A549 (cell line): ENCODE measurements around the gene PRICKLE1. TPM values are rescaled to one million over a fixed set of nuclear protein-coding genes. Genes with fewer than 3 reads are reported as not detected.

Experiments used
- ATAC-seq, 2 experiments: fragments of 200-7000 bp in 1 of 2; fragments of >200 bp in 1 of 2; cut with Nextera tagmentation in 1 of 2; cut with Tn5 transposase in 1 of 2; 3 replicates each; pipeline versions ENCODE4 v1.8.0 to v1.9.1; 2018 to 2020; ENCODE audit warnings: mild to moderate bottlenecking in 1 of 2, moderate library complexity in 1 of 2
- CTCF ChIA-PET: fragments of 300-600 bp; sonication (Branson Sonifier 250); formaldehyde crosslinking; extraction: SDS; loops from one replicate; lab custom pipeline; 2021; ENCODE audit warnings: antibody characterized with exemption, inconsistent platforms; lab: Yijun Ruan, JAX
- POLR2A ChIA-PET: fragments of 350-600 bp; formaldehyde crosslinking; extraction: SDS; loops from one replicate; lab custom pipeline; 2021; ENCODE audit warnings: antibody characterized with exemption, inconsistent platforms; lab: Yijun Ruan, JAX
- DNase-seq, 2 experiments: peaks; one replicate each; pipeline versions ENCODE4 v3.0.0 to v3.0.0-alpha.2; 2011 to 2016; ENCODE audit warnings: low read depth in 1 of 2, low spot score in 1 of 2
- FAIRE-seq: peaks from 2 replicates; lab custom pipeline; 2011; peaks lifted over from hg19 to GRCh38; lab: Jason Lieb, UNC
- H3K27ac ChIP-seq, 2 experiments: fragments of >200 bp; sonication (Bioruptor Twin); formaldehyde crosslinking; 3 replicates each; pipeline ENCODE4 v1.5.1; 2016 to 2017
- H3K4me1 ChIP-seq: fragments of >200 bp; sonication (Bioruptor Twin); formaldehyde crosslinking; 3 replicates; pipeline ENCODE4 v1.6.1; 2016
- H3K4me2 ChIP-seq: fragments of >200 bp; sonication (Bioruptor Twin); formaldehyde crosslinking; 3 replicates; pipeline ENCODE4 v1.6.1; 2016
- H3K4me3 ChIP-seq: fragments of >200 bp; sonication (Bioruptor Twin); formaldehyde crosslinking; 3 replicates; pipeline ENCODE4 v1.5.1; 2016
- H3K9me3 ChIP-seq: fragments of >200 bp; sonication (Bioruptor Twin); formaldehyde crosslinking; 3 replicates; pipeline ENCODE4 v1.6.1; 2016
- BHLHE40 ChIP-seq: IDR thresholded peaks from 2 replicates; pipeline ENCODE4 v1.6.1; 2012; ENCODE audit warnings: low read depth, low read length, inconsistent platforms
- CHD2 ChIP-seq: fragments of 150-350 bp; IDR thresholded peaks from 2 replicates; pipeline ENCODE4 v1.6.1; 2014; ENCODE audit warnings: low read length; ENCODE audit not compliant: partially characterized antibody
- E2F6 ChIP-seq: IDR thresholded peaks from 2 replicates; pipeline ENCODE4 v1.6.1; 2012; ENCODE audit warnings: low read depth, borderline replicate concordance
- EHF ChIP-seq: fragments of 250-450 bp; sonication (Bioruptor Pico); IDR thresholded peaks from 2 replicates; pipeline ENCODE4 v1.5.0; 2020; ENCODE audit warnings: mild to moderate bottlenecking
- ELK1 ChIP-seq: fragments of 150-350 bp; IDR thresholded peaks from 2 replicates; pipeline ENCODE4 v1.6.1; 2014; ENCODE audit warnings: low read depth, mild to moderate bottlenecking, low read length
- FOSL2 ChIP-seq, 2 experiments: fragments of 450-650 bp in 1 of 2; fragments of >200 bp in 1 of 2; sonication (Bioruptor Twin) in 1 of 2; formaldehyde crosslinking; IDR thresholded peaks; 2 replicates each; pipeline versions ENCODE4 v1.5.0 to v1.6.1; 2016 to 2020; ENCODE audit warnings: mild to moderate bottlenecking in 1 of 2, moderate library complexity in 1 of 2
- HOXA7 ChIP-seq: fragments of 250-450 bp; sonication (Bioruptor Pico); IDR thresholded peaks from 2 replicates; pipeline ENCODE4 v1.5.0; 2020; ENCODE audit warnings: mild to moderate bottlenecking, moderate library complexity
- JUNB ChIP-seq: fragments of >200 bp; sonication (Bioruptor Twin); formaldehyde crosslinking; IDR thresholded peaks from 2 replicates; pipeline ENCODE4 v1.6.1; 2016
- KDM1A ChIP-seq: fragments of 200-600 bp; sonication (generic); IDR thresholded peaks from 2 replicates; pipeline ENCODE4 v1.6.1; 2016; ENCODE audit warnings: low read depth, mild to moderate bottlenecking
- KDM5A ChIP-seq: fragments of 200-600 bp; sonication (generic); IDR thresholded peaks from 2 replicates; pipeline ENCODE4 v1.6.1; 2016; ENCODE audit warnings: antibody characterized with exemption, mild to moderate bottlenecking
- MAZ ChIP-seq: fragments of 150-350 bp; IDR thresholded peaks from 2 replicates; pipeline ENCODE4 v1.6.1; 2014; ENCODE audit warnings: antibody characterized with exemption, low read depth, low read length, borderline replicate concordance
- MYC ChIP-seq: IDR thresholded peaks from 2 replicates; pipeline ENCODE4 v1.6.1; 2012; ENCODE audit warnings: mild to moderate bottlenecking, inconsistent platforms, low read length, improper control_type of control experiment, borderline replicate concordance
- NR3C1 ChIP-seq: fragments of >200 bp; sonication (Bioruptor Twin); formaldehyde crosslinking; IDR thresholded peaks from 3 replicates; pipeline ENCODE4 v1.6.1; 2017
- PHF8 ChIP-seq: fragments of 200-600 bp; sonication (generic); IDR thresholded peaks from 2 replicates; pipeline ENCODE4 v1.6.1; 2016; ENCODE audit warnings: low read depth, mild to moderate bottlenecking, antibody characterized with exemption, moderate library complexity, borderline replicate concordance
- RFX5 ChIP-seq: fragments of 450-650 bp; IDR thresholded peaks from 2 replicates; pipeline ENCODE4 v1.7.1; 2014; ENCODE audit warnings: antibody characterized with exemption, mild to moderate bottlenecking, moderate library complexity
- ZC3H11A ChIP-seq: fragments of 450-650 bp; IDR thresholded peaks from 2 replicates; pipeline ENCODE4 v1.6.1; 2014; ENCODE audit warnings: antibody characterized with exemption, mild to moderate bottlenecking
- ZNF302 ChIP-seq: fragments of 250-450 bp; sonication (Bioruptor Pico); IDR thresholded peaks from 2 replicates; pipeline ENCODE4 v1.9.0; 2021; ENCODE audit warnings: inconsistent platforms, mild to moderate bottlenecking, moderate library complexity
- whole genome bisulfite sequencing: methylation state at CpG from one replicate; pipeline ENCODE4 v1.1.6; 2017; ENCODE audit errors: missing lambda C conversion rate; 5-methylcytosine and 5-hydroxymethylcytosine counted together
- polyA plus RNA-seq, 4 experiments: library from polyadenylated mRNA; depleted of rRNA in 3 of 4; stranded (reverse); fragments of >200 nt; fragmentation: RNase III in 1 of 4; extraction: RNeasy Plus Mini Kit Qiagen cat#74134 plus additional on column Dnase treatment in 1 of 4; gene quantifications; 2 replicates in 3 of 4; 3 replicates in 1 of 4; pipeline ENCODE4 v1.2.3, GENCODE V29; 2011 to 2017
- TF ChIP-seq, protein P1 (sequence below): fragments of 200-600 bp; sonication (generic); IDR thresholded peaks from 2 replicates; pipeline ENCODE4 v1.6.1; 2016; ENCODE audit warnings: antibody characterized with exemption, mild to moderate bottlenecking, moderate library complexity

Gene PRICKLE1
- polyA plus RNA-seq, 2 of the 4 experiments (the other 2 are of a cell fraction): 1.5 to 1.8 TPM

- ChIA-PET CTCF (interaction anchor here (1.0 kb wide), 1 partner anchor 24 kb away, joined by 4 read pairs; no protein-coding TSS in a partner anchor), POLR2A (no interaction called here)
- Histone ChIP-seq H3K4me2 (no peak overlapping the region), H3K27ac (no peak overlapping the region), H3K9me3 (no peaks in the 10 kb centered on the region), H3K4me3 (no peak overlapping the region), H3K4me1 (no peaks in the 10 kb centered on the region)
- WGBS: 82% methylated on average over 12 of the region's 12 CpGs
- TF ChIP-seq HOXA7: no peak
- no peak for FAIRE-seq
- no peak for DNase-seq
- no peak for ATAC-seq
Observed at GRCh38 chr12:42459336-42459847, 130.2 kb downstream of the PRICKLE1 start.

DNA sequence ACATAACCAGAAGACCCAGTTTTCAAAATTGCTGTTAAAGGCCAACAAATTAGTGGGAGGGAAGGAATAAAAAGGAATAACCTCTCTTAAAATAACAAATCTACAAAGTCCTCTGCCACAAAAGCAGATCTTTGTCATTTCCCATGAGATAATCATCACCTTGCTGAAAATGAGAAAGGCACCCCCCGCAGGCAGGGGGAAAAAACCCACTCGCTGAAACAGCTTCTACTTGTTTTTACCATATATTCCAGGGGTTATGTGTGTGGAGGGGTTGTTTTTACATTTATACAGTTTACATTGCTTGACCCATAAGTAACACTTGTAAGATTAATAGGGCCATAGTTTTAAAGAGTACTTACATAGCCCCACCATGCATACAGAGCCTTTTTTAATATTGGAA lies 131.0 kb downstream of the PRICKLE1 start:
- WGBS: 91% methylated on average over 2 of the region's 2 CpGs
- Histone ChIP-seq H3K9me3 (no peaks in the 10 kb centered on the region), H3K4me3 (no peak overlapping the region), H3K27ac (no peak overlapping the region), H3K4me2 (no peak overlapping the region), H3K4me1 (no peaks in the 10 kb centered on the region)
- POLR2A ChIA-PET: no interaction called here
- FAIRE-seq (no peak), DNase-seq (no peak), ATAC-seq (no peak)
- CTCF ChIA-PET: no interaction called here
- TF ChIP-seq EHF (CRISPR knock-in tag) (no peak), HOXA7 (no peak), MAZ (no peak), BHLHE40 (no peak), KDM1A (no peak)

DNA sequence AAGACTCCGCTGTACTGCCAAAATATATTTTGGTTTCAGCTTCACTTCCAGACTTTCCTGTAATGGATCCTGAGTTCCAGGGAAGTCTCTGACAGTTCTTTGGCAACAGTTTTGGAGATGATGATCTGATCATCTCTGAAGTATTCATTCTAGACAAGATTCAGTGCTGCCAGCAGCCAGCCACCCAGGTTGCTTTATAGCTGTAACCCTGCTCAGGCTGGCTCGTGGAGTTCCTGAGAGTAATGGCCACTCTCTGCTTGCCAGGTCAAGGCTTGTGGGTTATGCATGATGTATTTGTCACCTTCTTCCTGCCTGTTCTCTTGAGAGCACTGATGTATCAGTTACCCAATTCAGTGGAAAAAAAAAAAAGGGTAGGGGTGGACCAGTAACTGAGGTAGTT lies 139.3 kb downstream of the PRICKLE1 start:
- DNase-seq: no peak
- no peaks in the 10 kb centered on the region for H3K9me3 ChIP-seq
- no peak overlapping the region for H3K4me3 ChIP-seq
- POLR2A ChIA-PET: no interaction called here
- H3K4me2 ChIP-seq: no peak overlapping the region
- H3K4me1 ChIP-seq: no peaks in the 10 kb centered on the region
- no peak for FAIRE-seq
- ATAC-seq: no peak
- CTCF ChIA-PET: interaction anchor here (1.3 to 1.7 kb wide), 2 partner anchors 12 to 33 kb away, joined by 3 read pairs; no protein-coding TSS in a partner anchor
- no peak overlapping the region for H3K27ac ChIP-seq
- no peak for TF ChIP-seq EHF (CRISPR knock-in tag)
- TF ChIP-seq KDM1A: no peak
- no peak for TF ChIP-seq CHD2
- TF ChIP-seq PHF8: no peak
- no peak for TF ChIP-seq BHLHE40
- 100% methylated on average over 2 of the region's 2 CpGs for WGBS

- FAIRE-seq: no peak
- Histone ChIP-seq H3K4me1 (no peaks in the 10 kb centered on the region), H3K9me3 (no peaks in the 10 kb centered on the region), H3K4me3 (no peak overlapping the region), H3K4me2 (no peak overlapping the region), H3K27ac (no peak overlapping the region)
- no peak for DNase-seq
- TF ChIP-seq MYC: no peak
- no peak for TF ChIP-seq JUNB
- no peak for TF ChIP-seq ZC3H11A
- TF ChIP-seq NR3C1: no peak
- TF ChIP-seq RFX5: no peak
- TF ChIP-seq FOSL2 (IDR thresholded peaks at IDR 0.05): no peak
- TF ChIP-seq FOSL2 (CRISPR knock-in tag; IDR thresholded peaks at IDR 0.05): no peak
- TF ChIP-seq MAZ: no peak
- TF ChIP-seq, protein P1, sequence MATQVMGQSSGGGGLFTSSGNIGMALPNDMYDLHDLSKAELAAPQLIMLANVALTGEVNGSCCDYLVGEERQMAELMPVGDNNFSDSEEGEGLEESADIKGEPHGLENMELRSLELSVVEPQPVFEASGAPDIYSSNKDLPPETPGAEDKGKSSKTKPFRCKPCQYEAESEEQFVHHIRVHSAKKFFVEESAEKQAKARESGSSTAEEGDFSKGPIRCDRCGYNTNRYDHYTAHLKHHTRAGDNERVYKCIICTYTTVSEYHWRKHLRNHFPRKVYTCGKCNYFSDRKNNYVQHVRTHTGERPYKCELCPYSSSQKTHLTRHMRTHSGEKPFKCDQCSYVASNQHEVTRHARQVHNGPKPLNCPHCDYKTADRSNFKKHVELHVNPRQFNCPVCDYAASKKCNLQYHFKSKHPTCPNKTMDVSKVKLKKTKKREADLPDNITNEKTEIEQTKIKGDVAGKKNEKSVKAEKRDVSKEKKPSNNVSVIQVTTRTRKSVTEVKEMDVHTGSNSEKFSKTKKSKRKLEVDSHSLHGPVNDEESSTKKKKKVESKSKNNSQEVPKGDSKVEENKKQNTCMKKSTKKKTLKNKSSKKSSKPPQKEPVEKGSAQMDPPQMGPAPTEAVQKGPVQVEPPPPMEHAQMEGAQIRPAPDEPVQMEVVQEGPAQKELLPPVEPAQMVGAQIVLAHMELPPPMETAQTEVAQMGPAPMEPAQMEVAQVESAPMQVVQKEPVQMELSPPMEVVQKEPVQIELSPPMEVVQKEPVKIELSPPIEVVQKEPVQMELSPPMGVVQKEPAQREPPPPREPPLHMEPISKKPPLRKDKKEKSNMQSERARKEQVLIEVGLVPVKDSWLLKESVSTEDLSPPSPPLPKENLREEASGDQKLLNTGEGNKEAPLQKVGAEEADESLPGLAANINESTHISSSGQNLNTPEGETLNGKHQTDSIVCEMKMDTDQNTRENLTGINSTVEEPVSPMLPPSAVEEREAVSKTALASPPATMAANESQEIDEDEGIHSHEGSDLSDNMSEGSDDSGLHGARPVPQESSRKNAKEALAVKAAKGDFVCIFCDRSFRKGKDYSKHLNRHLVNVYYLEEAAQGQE: no peak
- TF ChIP-seq KDM5A: no peak
- no peak for TF ChIP-seq E2F6
- TF ChIP-seq ZNF302 (CRISPR knock-in tag): no peak
- TF ChIP-seq ELK1: no peak
- TF ChIP-seq KDM1A: no peak
- 95% methylated on average over 9 of the region's 9 CpGs for WGBS
- ATAC-seq: no peak
- ChIA-PET POLR2A (no interaction called here), CTCF (no interaction called here)
Observed at GRCh38 chr12:42448841-42449240, 140.7 kb downstream of the PRICKLE1 start.
